Kidney (tissue), 14 donors: ENCODE results near the gene HDDC3. TPM values are rescaled to one million over a fixed set of nuclear protein-coding genes. Genes with fewer than 3 reads are reported as not detected.

Source experiments
- DNase-seq, 5 donors: peaks; one replicate each; pipeline ENCODE4 v3.0.0-alpha.2; 2013 to 2020
- FAIRE-seq: peaks from 2 replicates; lab custom pipeline; 2012; peaks lifted over from hg19 to GRCh38; lab: Jason Lieb, UNC
- H3K27ac ChIP-seq, 2 donors: one replicate each; pipeline ENCODE4 v1.7.0; 2013; ENCODE audit warnings: low read depth in 2 of 2, low read length in 2 of 2, inconsistent platforms in 1 of 2
- H3K27me3 ChIP-seq: one replicate; pipeline ENCODE4 v1.7.1; 2013; ENCODE audit warnings: low read length, inconsistent platforms; ENCODE audit not compliant: control insufficient read depth, insufficient read depth
- H3K36me3 ChIP-seq, 3 donors: one replicate each; pipeline versions ENCODE4 v1.7.0 to v1.7.1; 2013; ENCODE audit warnings: low read length in 3 of 3, control low read depth in 1 of 3, inconsistent platforms in 1 of 3; ENCODE audit not compliant: insufficient read depth in 3 of 3, control insufficient read depth in 2 of 3
- H3K4me1 ChIP-seq, 3 donors: one replicate each; pipeline versions ENCODE4 v1.7.0 to v1.7.1; 2013; ENCODE audit warnings: low read length in 3 of 3, inconsistent platforms in 1 of 3, low read depth in 1 of 3; ENCODE audit not compliant: control insufficient read depth in 2 of 3, insufficient read depth in 2 of 3
- H3K4me3 ChIP-seq, 3 donors: one replicate each; pipeline versions ENCODE4 v1.7.0 to v1.8.1; 2013; ENCODE audit warnings: low read length in 3 of 3, control low read depth in 1 of 3, inconsistent platforms in 1 of 3
- H3K9ac ChIP-seq, 3 donors: one replicate each; pipeline versions ENCODE4 v1.7.0 to v1.7.1; 2013; ENCODE audit warnings: low read length in 3 of 3, control low read depth in 1 of 3, inconsistent platforms in 1 of 3
- H3K9me3 ChIP-seq, 3 donors: one replicate each; pipeline versions ENCODE4 v1.7.0 to v1.7.1; 2013; ENCODE audit warnings: low read length in 3 of 3, control low read depth in 1 of 3, inconsistent platforms in 1 of 3; ENCODE audit not compliant: control insufficient read depth in 2 of 3, insufficient read depth in 1 of 3
- intact Hi-C: fragments of 100-400 bp; cut with DNase I; formaldehyde crosslinking; loops from one replicate; pipeline ENCODE4 v1.11.1; 2022
- polyA plus RNA-seq: library from polyadenylated mRNA; stranded (reverse); fragments of 350-450 nt; fragmentation: Illumina TruSeq; extraction: RNeasy Lipid Tissue Mini Kit (QIAGEN cat#74804); gene quantifications from one replicate; pipeline ENCODE4 v1.2.3, GENCODE V29; 2014; ENCODE audit warnings: low read depth, low replicate concordance; ENCODE audit not compliant: insufficient read depth
- total RNA-seq: library from RNA; stranded (reverse); fragmentation: NEBNext Ultra II Directional; extraction: Animal tissue kit (Norgen Biotek cat#: 25700); gene quantifications from one replicate; pipeline ENCODE4 v1.2.1, GENCODE V29; 2021
- TF ChIP-seq, protein P1 (sequence below): IDR thresholded peaks from 3 replicates; pipeline ENCODE4 v1.5.1; 2012; ENCODE audit warnings: mild to moderate bottlenecking, moderate library complexity, borderline replicate concordance; ENCODE audit not compliant: insufficient read depth; ENCODE audit errors: extremely low read depth
- donor health status: control.
- donor health status: control.
- donor health status: control.
- donor health status: control.
- donor health status: control.
- donor health status: DM: yes; HTN: yes; CAD: no.
- donor health status: Normal renal cell carcinoma (clear cell type).

Gene HDDC3
- total and polyA plus RNA-seq, 2 donors from 2014 or later = 15.5 to 47.3 TPM

DNA sequence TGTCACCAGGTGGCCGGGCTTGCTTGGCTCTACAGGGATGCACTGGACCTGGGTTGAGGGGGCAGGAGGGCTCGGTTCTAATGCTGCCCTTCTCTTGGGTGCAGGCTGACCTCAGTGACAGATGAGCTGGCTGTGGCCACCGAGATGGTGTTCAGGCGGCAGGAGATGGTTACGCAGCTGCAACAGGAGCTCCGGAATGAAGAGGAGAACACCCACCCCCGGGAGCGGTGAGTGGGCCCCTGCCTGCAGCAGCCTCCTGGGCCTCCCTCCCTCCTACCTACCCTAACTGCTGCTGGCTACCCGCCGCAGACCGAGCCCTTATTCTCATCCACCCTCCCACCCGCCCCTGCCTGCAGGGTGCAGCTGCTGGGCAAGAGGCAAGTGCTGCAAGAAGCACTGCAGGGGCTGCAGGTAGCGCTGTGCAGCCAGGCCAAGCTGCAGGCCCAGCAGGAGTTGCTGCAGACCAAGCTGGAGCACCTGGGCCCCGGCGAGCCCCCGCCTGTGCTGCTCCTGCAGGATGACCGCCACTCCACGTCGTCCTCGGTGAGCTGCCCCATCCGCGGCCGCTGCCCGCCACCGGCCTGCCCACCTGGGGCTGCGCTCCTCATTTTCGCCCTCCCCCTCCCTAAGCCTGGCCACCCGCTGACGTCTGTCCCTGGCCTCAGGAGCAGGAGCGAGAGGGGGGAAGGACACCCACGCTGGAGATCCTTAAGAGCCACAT is 42.5 kb downstream of the HDDC3 start:
- DNase-seq (peak in 1 of 5 donors; percentile 68), FAIRE-seq (no peak)
- peaks cover 0 to 5% (median 4%) of the 10 kb centered on the region in 3 donors for H3K36me3 ChIP-seq
- H3K4me1 ChIP-seq = peaks cover 0 to 10% (median 0%) of the 10 kb centered on the region in 3 donors
- intact Hi-C loops = no loop called here
- no peaks in the 10 kb centered on the region for H3K9me3 ChIP-seq
- TF ChIP-seq, protein P1, sequence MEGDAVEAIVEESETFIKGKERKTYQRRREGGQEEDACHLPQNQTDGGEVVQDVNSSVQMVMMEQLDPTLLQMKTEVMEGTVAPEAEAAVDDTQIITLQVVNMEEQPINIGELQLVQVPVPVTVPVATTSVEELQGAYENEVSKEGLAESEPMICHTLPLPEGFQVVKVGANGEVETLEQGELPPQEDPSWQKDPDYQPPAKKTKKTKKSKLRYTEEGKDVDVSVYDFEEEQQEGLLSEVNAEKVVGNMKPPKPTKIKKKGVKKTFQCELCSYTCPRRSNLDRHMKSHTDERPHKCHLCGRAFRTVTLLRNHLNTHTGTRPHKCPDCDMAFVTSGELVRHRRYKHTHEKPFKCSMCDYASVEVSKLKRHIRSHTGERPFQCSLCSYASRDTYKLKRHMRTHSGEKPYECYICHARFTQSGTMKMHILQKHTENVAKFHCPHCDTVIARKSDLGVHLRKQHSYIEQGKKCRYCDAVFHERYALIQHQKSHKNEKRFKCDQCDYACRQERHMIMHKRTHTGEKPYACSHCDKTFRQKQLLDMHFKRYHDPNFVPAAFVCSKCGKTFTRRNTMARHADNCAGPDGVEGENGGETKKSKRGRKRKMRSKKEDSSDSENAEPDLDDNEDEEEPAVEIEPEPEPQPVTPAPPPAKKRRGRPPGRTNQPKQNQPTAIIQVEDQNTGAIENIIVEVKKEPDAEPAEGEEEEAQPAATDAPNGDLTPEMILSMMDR = no peak
- H3K4me3 ChIP-seq = no peak overlapping the region
- no peaks in the 10 kb centered on the region for H3K27me3 ChIP-seq
- H3K9ac ChIP-seq = no peak overlapping the region
- H3K27ac ChIP-seq = no peak overlapping the region

DNA sequence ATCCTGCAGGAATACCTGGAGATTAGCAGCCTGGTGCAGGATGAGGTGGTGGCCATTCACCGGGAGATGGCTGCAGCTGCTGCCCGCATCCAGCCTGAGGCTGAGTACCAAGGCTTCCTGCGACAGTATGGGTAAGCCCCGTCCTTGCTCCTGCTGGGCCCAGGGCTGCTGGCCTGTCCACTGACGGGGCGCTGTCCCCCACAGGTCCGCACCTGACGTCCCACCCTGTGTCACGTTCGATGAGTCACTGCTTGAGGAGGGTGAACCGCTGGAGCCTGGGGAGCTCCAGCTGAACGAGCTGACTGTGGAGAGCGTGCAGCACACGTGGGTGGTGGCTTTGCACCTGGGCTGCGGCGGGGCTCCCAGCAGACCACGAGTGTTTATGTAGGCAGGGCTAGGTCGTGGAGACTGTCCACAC is 43.0 kb downstream of the HDDC3 start:
- TF ChIP-seq, protein P1 = no peak
- no peaks in the 10 kb centered on the region for H3K27me3 ChIP-seq

DNA sequence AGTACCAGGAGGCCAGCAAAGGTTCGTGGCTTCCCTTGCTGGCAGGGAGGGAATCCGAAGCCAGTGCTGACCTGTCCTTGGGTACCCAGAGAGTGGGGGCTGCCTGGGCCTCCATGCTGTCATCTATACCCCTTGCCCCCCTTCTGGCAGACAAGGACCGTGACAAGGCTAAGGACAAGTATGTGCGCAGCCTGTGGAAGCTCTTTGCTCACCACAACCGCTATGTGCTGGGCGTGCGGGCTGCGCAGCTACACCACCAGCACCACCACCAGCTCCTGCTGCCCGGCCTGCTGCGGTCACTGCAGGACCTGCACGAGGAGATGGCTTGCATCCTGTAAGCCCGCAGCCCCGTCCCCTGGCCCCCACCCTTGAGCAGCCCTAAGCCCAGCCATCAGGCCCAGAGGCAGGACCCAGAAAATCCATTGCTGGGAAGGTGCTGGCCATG is 45.3 kb downstream of the HDDC3 start:
- peaks cover 0 to 20% (median 6%) of the 10 kb centered on the region in 3 donors for H3K4me1 ChIP-seq
- intact Hi-C loops = no loop called here

More for the DNA sequence above, 43.0 kb downstream of the HDDC3 start:
- intact Hi-C loops = no loop called here
- FAIRE-seq (no peak), DNase-seq (no peak)
- Histone ChIP-seq H3K9me3 (no peaks in the 10 kb centered on the region), H3K4me1 (peaks cover 0 to 13% (median 0%) of the 10 kb centered on the region in 3 donors), H3K36me3 (peaks cover 0 to 5% (median 4%) of the 10 kb centered on the region in 3 donors), H3K27ac (no peak overlapping the region), H3K4me3 (no peak overlapping the region), H3K9ac (no peak overlapping the region)

More for the DNA sequence above, 45.3 kb downstream of the HDDC3 start:
- no peak for FAIRE-seq
- Histone ChIP-seq H3K9ac (no peak overlapping the region), H3K27me3 (no peaks in the 10 kb centered on the region), H3K9me3 (no peaks in the 10 kb centered on the region), H3K36me3 (peaks cover 0 to 4% (median 2%) of the 10 kb centered on the region in 3 donors), H3K27ac (no peak overlapping the region), H3K4me3 (no peak overlapping the region)
- TF ChIP-seq, protein P1 = no peak
- DNase-seq = peak in 1 of 5 donors; percentile 74
